PC-3 (cell line): Measurements from ENCODE around the gene PRDX5. TPM values are rescaled to one million over a fixed set of nuclear protein-coding genes. Genes with fewer than 3 reads are reported as not detected.

Source experiments
- ATAC-seq: fragments of 200-7000 bp; cut with Tn5 transposase; 2 replicates; pipeline ENCODE4 v1.9.1; 2020; ENCODE audit warnings: mild to moderate bottlenecking, moderate library complexity
- BruUV-seq: library from RNA; stranded (reverse); fragments of 400-500 nt; replicated peaks from 2 replicates; lab custom pipeline; 2021; lab: Mats Ljungman, UMichigan
- CTCF ChIA-PET: fragments of 300-600 bp; sonication (Branson Sonifier 250); formaldehyde crosslinking; loops from one replicate; lab custom pipeline; 2022; ENCODE audit warnings: antibody characterized with exemption; lab: Charles Lee
- POLR2A ChIA-PET: fragments of 300-600 bp; sonication (Branson Sonifier 250); formaldehyde crosslinking; loops from one replicate; lab custom pipeline; 2022; ENCODE audit warnings: antibody characterized with exemption; ENCODE audit not compliant: unreplicated experiment; lab: Charles Lee
- DNase-seq: peaks from one replicate; pipeline ENCODE4 v3.0.0-alpha.2; 2015
- H2AFZ ChIP-seq: fragments of 300-600 bp; sonication (generic); 2 replicates; pipeline ENCODE4 v1.6.0; 2016; ENCODE audit warnings: antibody characterized with exemption, low read length
- H3F3A ChIP-seq: fragments of 300-600 bp; sonication (generic); one replicate; pipeline ENCODE4 v1.6.0; 2017; ENCODE audit warnings: antibody characterized with exemption, low read length, control low read depth, mild to moderate bottlenecking; ENCODE audit not compliant: unreplicated experiment
- H3K27ac ChIP-seq: fragments of 300-600 bp; sonication (generic); 2 replicates; pipeline ENCODE4 v1.5.1; 2016; ENCODE audit warnings: mild to moderate bottlenecking, low read length
- H3K27me3 ChIP-seq: fragments of 300-600 bp; sonication (generic); 2 replicates; pipeline ENCODE4 v1.6.1; 2016; ENCODE audit warnings: low read length, mixed read lengths
- H3K36me3 ChIP-seq: fragments of 300-600 bp; sonication (generic); 2 replicates; pipeline ENCODE4 v1.6.1; 2016; ENCODE audit warnings: low read depth, mixed run types, low read length, mixed read lengths
- H3K4me1 ChIP-seq: fragments of 300-600 bp; sonication (generic); 2 replicates; pipeline ENCODE4 v1.5.1; 2016; ENCODE audit warnings: low read length; ENCODE audit not compliant: insufficient read depth
- H3K4me2 ChIP-seq: fragments of 300-600 bp; sonication (generic); 2 replicates; pipeline ENCODE4 v1.6.0; 2016; ENCODE audit warnings: low read length
- H3K4me3 ChIP-seq: fragments of 300-600 bp; sonication (generic); 2 replicates; pipeline ENCODE4 v1.5.1; 2016; ENCODE audit warnings: mild to moderate bottlenecking, low read length, mixed read lengths
- H3K79me2 ChIP-seq: fragments of 300-600 bp; sonication (generic); 2 replicates; pipeline ENCODE4 v1.6.1; 2017; ENCODE audit warnings: low read length, mixed read lengths
- H3K9ac ChIP-seq: fragments of 300-600 bp; sonication (generic); 2 replicates; pipeline ENCODE4 v1.6.0; 2016; ENCODE audit warnings: mild to moderate bottlenecking, low read length
- H3K9me2 ChIP-seq: fragments of 300-600 bp; sonication (generic); replicated peaks from 2 replicates; pipeline ENCODE4 v1.6.1; 2016; ENCODE audit warnings: mixed run types, low read length, mixed read lengths
- H3K9me3 ChIP-seq: fragments of 300-600 bp; sonication (generic); 2 replicates; pipeline ENCODE4 v1.6.1; 2016; ENCODE audit warnings: low read length, mixed read lengths
- H4K20me1 ChIP-seq: fragments of 300-600 bp; sonication (generic); 2 replicates; pipeline ENCODE4 v1.6.1; 2016; ENCODE audit warnings: low read length, mixed read lengths
- CTCF ChIP-seq: fragments of 300-600 bp; sonication (generic); conservative IDR thresholded peaks from 2 replicates; pipeline ENCODE4 v1.5.1; 2017; ENCODE audit warnings: antibody characterized with exemption, low read depth, mild to moderate bottlenecking, low read length
- EZH2 ChIP-seq: fragments of 300-600 bp; sonication (generic); IDR thresholded peaks from one replicate; pipeline ENCODE4 v1.6.1; 2017; ENCODE audit warnings: antibody characterized with exemption, mild to moderate bottlenecking, low read length; ENCODE audit not compliant: unreplicated experiment
- EZH2phosphoT487 ChIP-seq: fragments of 300-600 bp; sonication (generic); IDR thresholded peaks from 2 replicates; pipeline ENCODE4 v1.6.1; 2018; ENCODE audit warnings: mild to moderate bottlenecking, antibody characterized with exemption, low read length, borderline replicate concordance
- intact Hi-C: fragments of 100-400 bp; cut with micrococcal nuclease; formaldehyde crosslinking; loops from 2 replicates; pipeline ENCODE4 v1.9.0; 2023
- total RNA-seq: library from RNA; depleted of rRNA; stranded (reverse); fragments of >200 nt; gene quantifications from 2 replicates; pipeline ENCODE4 v1.2.3, GENCODE V29; 2014

PRDX5 gene
- total RNA-seq, 1 experiment from 2014 or later, result 467 TPM

GRCh38 chr11:64358907-64359711 lies 41.2 kb downstream of the PRDX5 start, which contains the start of gene RPS6KA4:
TSS of gene RPS6KA4 (plus strand) at chr11:64359162. CDS start at chr11:64359236, 74 bp downstream.
- H3K9me3 ChIP-seq, result no peaks in the 10 kb centered on the region
- peak within 1 kb of the TSS; percentile 40 for H3K27ac ChIP-seq
- peaks cover 36% of the 10 kb centered on the region for H3K4me1 ChIP-seq
- ChIA-PET CTCF (interaction anchor here (1.6 to 4.5 kb wide), 2 partner anchors 42 to 90 kb away, joined by 5 to 106 read pairs; partner anchors contain the start of genes PRDX5 and TRMT112), POLR2A (no interaction called here)
- H3K36me3 ChIP-seq, result peaks cover 25% of the 10 kb centered on the region
- no peaks in the 10 kb centered on the region for H3K27me3 ChIP-seq
- no peaks in the 10 kb centered on the region for H3F3A ChIP-seq
- TF ChIP-seq EZH2, result no peak
- no peak; the same call in 1 of the 2 replicates for TF ChIP-seq CTCF
- no peak for TF ChIP-seq EZH2phosphoT487
- H3K9ac ChIP-seq, result peak within 1 kb of the TSS; percentile 85
- DNase-seq, result peak; percentile 82
- H3K79me2 ChIP-seq, result peaks cover 28% of the 10 kb centered on the region
- intact Hi-C loops, result loop anchor here (5.0 kb wide), 2 partner anchors 88 to 293 kb away; no protein-coding TSS in a partner anchor
- H3K4me2 ChIP-seq, result peak within 1 kb of the TSS; percentile 96
- no peaks in the 10 kb centered on the region for H3K9me2 ChIP-seq
- peak within 1 kb of the TSS; percentile 88 for H2AFZ ChIP-seq
- H4K20me1 ChIP-seq, result peaks cover 11% of the 10 kb centered on the region; the same call in 1 of the 2 replicates
- TSS peak; percentile 30 for BruUV-seq
- peak; percentile 69 for ATAC-seq
- peak within 1 kb of the TSS; percentile 92 for H3K4me3 ChIP-seq

- Histone ChIP-seq H3K27ac (peak overlapping the region; percentile 35; the same call in 1 of the 2 replicates), H3K79me2 (peaks cover 28% of the 10 kb centered on the region), H3K9me3 (no peaks in the 10 kb centered on the region), H3K4me3 (peak overlapping the region; percentile 92), H4K20me1 (peaks cover 11% of the 10 kb centered on the region; the same call in 1 of the 2 replicates), H3K9ac (peak overlapping the region; percentile 85), H2AFZ (peak overlapping the region; percentile 88), H3F3A (no peaks in the 10 kb centered on the region), H3K9me2 (no peaks in the 10 kb centered on the region), H3K27me3 (no peaks in the 10 kb centered on the region), H3K36me3 (peaks cover 29% of the 10 kb centered on the region), H3K4me1 (peaks cover 36% of the 10 kb centered on the region), H3K4me2 (peak overlapping the region; percentile 96)
- no peak for ATAC-seq
- DNase-seq, result peak; percentile 25
- ChIA-PET POLR2A (no interaction called here), CTCF (interaction anchor here (0.5 kb wide), 1 partner anchor 228 kb away, joined by 3 read pairs; no protein-coding TSS in a partner anchor)
- intact Hi-C loops, result loop anchor here (5.0 kb wide), 2 partner anchors 87 to 292 kb away; no protein-coding TSS in a partner anchor
- BruUV-seq, result no TSS peak
- TF ChIP-seq EZH2phosphoT487 (no peak), CTCF (0 out of 2 replicates have a peak, but pooled peaks have one; percentile 24), EZH2 (no peak)
Observed at GRCh38 chr11:64359712-64360445, 42.0 kb downstream of the PRDX5 start.
